Activated CD8-positive, alpha-beta memory T cell treated with anti-CD3 and anti-CD28 coated beads, Interleukin-2, amount 50 U/mL, for 1 hour (primary cell): ENCODE measurements around the gene CHST7.

ENCODE experiments used
- DNase-seq: peaks from one replicate; pipeline ENCODE4 v3.0.0-alpha.2; 2020; ENCODE audit errors: extremely low read depth

The CHST7 gene

DNA sequence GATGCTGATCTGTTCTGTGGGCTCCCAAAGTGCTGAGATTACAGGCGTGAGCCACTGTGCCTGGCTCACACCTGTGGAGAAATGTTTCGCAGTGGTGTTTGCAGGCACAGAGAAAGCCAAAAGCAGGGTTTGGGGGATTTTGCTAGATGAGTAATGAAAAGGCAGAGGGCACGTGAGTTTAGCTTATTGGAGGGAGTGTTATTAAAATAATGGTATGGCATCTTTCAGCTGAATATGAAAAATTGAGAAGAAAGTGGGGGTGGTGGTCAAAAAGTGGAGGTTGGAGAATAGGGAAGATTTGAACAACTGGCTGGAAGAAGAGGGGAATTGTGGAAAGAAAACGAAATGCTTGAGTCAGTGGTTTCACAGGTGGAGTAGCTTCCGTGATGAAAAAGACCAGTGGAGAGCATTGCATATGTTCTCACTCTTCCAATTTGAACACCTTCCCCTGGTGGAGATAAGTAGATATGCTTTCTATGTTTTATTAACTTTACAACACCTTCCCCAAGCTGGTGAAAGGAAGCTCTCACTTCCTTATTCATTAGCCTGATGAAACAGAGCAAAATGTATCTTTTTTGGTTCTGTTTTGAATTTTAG lies 1.1 kb upstream of the CHST7 start:
- DNase-seq: no peak

DNA sequence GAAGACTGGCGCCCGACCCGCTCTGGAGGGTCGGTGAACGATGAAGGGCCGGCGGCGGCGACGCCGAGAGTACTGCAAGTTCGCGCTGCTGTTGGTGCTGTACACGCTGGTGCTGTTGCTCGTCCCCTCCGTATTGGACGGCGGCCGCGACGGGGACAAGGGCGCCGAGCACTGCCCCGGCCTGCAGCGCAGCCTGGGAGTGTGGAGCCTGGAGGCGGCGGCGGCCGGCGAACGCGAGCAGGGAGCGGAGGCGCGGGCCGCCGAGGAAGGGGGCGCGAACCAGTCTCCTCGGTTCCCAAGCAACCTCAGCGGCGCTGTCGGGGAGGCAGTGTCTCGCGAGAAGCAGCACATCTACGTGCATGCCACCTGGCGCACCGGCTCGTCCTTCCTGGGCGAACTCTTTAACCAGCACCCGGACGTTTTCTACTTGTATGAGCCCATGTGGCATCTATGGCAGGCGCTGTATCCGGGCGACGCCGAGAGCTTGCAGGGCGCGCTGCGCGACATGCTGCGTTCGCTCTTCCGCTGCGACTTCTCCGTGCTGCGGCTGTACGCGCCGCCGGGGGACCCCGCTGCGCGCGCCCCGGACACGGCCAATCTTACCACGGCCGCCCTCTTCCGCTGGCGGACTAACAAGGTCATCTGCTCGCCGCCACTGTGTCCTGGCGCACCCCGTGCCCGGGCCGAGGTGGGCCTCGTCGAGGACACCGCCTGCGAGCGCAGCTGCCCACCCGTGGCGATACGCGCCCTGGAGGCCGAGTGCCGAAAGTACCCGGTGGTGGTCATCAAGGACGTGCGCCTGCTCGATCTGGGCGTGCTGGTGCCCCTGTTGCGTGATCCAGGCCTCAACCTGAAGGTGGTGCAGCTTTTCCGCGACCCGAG lies 568 bp downstream of the CHST7 start:
- DNase-seq: no peak

DNA sequence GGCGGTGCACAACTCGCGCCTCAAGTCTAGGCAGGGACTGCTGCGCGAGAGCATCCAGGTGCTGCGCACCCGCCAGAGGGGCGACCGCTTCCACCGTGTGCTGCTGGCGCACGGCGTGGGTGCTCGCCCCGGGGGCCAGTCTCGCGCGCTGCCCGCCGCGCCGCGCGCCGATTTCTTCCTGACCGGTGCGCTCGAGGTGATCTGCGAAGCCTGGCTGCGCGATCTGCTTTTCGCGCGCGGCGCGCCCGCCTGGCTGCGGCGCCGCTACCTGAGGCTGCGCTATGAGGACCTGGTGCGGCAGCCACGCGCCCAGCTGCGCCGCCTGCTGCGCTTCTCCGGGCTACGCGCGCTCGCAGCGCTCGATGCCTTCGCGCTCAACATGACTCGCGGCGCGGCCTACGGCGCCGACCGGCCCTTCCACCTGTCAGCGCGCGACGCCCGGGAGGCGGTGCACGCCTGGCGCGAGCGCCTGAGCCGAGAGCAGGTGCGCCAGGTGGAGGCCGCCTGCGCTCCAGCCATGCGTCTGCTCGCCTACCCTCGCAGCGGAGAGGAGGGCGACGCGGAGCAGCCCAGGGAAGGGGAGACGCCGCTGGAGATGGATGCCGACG lies 1.3 kb downstream of the CHST7 start:
- DNase-seq: no peak

DNA sequence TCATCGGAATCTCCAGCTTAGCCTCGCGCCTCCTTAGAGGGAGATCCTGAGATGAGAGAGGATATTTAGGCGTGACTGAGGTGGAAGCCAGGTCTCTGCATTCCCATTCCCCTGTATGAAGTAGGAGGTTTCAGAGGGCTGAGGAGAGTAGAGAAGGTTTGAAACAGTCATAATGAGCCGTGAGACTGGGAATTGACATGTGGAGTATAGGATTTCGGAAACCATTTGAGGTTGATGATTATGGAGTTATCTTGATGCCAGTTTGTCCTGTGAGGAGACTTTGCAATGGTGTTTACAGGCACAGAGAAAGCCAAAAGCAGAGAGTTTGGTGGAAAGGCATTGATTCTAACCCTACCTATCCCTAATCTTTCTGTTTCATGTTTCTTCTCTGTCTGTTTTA lies 2.0 kb downstream of the CHST7 start:
- no peak for DNase-seq

DNA sequence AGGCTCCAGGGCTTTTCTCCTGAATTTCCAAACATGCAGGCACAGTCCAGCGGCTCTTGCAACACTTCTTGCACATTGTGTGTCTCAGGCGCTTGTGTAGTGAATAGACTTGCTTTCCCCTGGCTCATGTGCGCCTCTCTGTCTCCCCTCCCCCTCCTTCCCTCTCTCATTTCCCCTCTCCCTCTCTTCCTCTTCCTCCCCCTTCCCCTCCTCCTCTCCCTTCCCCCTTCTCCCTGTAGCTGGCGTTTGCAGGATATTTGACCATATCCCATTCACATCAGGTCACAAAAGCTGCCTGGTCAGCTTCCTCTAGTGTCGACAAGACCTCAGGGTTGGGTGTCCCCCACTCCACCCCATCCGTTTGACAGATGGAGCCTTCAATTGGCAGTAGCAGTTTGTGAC lies 2.4 kb downstream of the CHST7 start:
- no peak for DNase-seq

DNA sequence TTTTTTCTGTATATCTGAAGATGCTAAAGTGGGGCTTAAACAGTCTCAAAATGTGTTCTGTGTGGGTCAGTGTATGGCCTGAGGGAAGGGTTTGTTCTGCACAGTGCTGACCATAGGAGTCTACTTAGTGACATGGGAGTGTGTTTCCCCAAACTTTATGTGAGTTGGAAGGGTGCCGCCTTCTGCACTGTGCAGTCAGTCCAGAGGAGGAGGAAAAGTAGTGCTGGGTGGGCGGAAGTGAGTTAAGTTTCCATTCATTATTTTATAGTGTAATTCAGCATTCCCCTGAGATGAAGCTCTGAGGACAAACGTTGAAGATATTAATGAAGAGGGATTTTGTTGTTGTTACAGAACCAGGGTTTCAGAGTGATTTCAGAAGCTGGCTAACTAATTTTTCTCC lies 2.9 kb downstream of the CHST7 start:
- DNase-seq: no peak

DNA sequence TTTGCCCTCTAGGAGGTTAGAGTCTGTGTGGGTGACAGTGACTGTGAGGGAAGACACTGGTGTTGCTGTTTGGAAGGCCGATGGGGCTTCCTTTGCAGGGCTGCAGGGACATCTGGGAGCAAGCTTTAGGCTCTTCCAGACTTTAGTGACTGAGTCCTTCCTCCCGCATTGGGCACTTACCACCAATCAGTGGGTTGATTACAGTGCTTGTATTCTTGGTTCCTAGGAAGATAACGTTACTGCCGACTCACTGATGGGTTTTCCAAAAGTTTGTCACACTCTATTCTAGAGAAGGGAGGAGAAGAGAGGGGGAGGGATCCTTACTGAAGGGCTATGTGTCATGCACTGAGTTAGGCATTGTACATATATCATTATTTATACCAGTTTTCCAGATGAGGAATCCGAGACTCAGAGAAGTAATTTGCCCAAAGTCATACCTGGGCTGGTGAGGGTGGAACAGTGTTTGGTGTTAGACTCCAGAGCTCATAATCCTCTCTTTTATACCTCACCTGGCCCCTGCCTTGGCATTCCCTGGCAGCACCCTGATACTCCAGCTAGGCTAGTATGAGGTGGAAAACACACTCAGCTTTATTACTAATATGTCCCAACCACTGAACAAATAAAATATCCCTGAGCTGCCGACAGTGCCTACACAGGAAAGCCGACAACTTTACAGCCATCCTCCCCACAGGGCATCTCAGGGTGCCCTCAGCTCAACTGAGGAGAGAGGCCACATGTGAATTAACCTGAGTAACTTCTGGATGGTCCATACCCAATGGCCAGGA lies 3.8 kb downstream of the CHST7 start:
- DNase-seq: no peak

DNA sequence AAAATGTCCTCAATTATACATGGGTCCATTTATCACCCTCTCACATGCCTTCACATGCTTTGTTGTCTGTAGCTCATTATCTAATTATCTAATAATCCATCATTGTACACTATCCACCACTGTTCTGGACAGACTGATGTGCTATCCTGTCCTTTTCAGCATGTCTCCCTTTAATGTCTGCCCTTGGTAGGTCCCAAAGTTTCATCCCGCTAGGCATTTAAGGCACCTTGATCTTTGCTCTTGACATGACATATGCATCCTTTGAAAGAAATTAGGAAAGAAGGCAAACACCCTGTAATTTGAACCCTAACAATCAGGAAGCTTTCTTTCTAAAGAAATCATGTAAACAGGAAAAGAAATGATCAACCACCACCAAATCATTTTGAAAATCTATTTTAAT lies 5.7 kb downstream of the CHST7 start:
- DNase-seq: no peak

DNA sequence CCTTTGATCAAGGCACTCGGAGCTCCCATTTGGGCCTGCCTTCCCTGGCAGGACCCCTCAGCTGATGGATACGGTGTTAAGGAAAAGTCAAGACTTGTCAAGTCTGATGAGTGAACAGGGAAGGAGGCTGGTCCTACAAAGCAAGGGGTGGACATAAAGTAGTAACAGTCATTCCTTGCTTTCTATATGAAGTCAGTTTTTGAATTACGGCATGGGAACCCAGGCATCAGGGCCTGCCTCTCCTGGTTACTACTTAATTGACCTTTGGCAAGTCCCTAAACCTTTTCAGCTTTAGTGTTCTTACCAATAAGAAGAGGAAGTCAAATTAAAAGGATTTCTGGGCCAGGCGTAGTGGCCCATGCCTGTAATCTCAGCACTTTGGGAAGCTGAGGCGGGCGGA lies 7.0 kb downstream of the CHST7 start:
- no peak for DNase-seq

DNA sequence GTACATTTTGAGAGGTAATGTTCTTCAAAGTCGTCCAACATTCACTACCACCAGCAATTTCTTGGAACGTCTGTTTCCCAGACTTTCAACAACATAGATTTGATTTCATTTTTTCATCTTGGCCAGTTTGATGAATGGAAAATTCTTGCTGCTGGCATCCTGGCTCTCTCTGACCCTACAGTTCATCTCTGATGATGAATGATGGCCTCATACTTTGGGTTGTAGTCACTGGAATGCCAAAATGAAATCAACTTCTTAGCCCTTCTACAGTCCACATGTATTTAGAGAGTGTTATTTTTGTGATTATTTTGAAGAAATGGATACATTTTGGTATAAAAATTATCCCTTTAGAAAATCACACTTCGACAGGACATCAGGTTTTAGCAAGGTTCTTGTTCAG lies 8.8 kb downstream of the CHST7 start:
- no peak for DNase-seq

DNA sequence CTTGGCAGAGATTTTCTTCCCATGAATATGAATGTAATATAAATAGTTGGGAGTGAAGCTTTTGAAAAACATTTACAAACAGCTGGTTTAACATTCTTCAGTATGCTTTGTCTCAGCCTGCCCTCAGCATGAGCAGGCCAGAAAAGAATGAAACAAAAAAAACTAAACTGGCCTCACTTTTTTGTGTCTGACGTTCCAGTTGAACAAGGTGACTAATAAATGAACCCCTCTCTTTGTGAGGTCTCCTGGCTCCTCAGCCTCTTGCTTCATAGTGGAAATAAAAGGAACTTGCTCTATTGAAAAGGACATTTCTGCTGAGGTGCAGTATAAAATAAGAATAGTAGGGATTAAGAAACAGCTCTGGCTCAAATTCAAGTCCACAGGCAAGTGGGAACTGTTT lies 9.4 kb downstream of the CHST7 start:
- no peak for DNase-seq

DNA sequence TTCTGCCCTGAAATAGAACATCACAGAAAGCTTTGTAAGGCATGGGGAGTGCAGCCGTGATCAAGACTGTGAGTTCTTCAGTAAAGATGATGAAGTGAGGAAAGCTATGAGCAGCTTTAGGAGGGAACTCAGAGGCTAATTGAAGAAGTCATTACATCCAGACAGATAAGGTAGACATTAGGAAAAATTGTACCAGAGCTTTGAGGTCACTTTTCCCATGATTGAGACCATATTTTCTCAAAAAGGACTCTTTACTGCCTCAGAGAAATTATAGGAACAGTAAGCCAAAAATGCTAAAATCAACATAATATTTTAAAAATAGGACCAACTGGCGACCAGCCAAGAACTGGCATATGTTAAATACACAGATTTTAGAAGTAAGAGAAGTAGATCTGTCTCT lies 11.2 kb downstream of the CHST7 start:
- no peak for DNase-seq

DNA sequence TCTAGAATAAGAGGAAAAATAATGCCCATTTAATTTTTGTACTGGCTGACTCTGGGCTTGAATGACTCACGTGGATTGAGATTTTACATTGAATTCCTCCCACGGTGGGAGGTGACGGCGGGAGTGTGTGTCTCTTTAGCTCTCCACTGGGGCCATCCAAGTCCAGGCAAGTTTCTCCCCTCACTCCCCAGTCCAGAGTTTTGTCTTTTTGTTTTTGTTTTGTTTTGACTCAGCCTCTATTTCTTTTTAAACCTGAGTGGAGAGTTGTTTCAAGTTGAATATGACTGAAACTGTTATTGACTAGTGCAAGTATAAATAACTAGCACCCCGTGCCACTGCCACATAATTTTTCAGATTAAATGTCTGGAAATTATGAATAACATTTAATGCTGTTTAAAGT lies 13.6 kb downstream of the CHST7 start:
- DNase-seq: no peak

DNA sequence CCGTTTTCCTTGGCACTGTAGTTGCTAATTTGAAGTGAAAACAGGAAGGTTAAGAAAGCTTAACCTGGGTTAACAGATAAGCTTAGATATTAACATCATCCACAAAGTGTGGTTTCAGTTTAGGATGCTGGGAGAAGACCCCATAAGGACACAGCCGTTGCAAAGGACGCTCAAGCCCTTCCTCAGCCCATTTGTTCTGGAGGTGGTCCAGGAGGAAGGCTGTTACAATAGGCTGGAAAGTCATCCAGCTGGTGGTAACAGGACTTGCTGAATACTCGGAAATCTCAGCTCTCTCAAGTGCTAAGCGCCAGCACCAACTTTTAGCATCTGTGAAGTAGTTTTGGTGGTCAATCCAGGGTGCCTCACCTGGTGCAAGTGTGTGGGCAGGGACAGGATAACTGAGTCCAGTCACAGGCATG lies 14.2 kb downstream of the CHST7 start:
- DNase-seq: no peak

DNA sequence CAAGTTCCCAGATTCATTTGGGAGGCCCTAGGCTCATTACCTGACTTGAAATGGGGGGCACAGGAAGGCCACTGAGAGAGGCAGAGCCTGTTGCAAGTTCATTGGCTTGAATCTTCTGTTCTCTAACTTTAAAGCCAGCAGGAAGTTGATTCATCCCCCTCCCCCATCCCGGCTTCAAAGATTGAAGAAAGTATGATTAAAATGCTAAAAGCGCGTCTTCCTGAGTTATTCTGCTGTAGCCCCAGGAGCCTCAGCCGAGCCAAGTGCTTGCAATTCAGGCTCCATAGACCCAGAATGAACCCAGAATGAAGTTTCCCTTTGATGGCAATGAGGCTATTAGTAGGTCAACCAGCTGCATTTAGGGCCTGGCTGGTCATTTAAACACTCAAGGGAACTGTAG lies 14.7 kb downstream of the CHST7 start:
- DNase-seq: no peak

DNA sequence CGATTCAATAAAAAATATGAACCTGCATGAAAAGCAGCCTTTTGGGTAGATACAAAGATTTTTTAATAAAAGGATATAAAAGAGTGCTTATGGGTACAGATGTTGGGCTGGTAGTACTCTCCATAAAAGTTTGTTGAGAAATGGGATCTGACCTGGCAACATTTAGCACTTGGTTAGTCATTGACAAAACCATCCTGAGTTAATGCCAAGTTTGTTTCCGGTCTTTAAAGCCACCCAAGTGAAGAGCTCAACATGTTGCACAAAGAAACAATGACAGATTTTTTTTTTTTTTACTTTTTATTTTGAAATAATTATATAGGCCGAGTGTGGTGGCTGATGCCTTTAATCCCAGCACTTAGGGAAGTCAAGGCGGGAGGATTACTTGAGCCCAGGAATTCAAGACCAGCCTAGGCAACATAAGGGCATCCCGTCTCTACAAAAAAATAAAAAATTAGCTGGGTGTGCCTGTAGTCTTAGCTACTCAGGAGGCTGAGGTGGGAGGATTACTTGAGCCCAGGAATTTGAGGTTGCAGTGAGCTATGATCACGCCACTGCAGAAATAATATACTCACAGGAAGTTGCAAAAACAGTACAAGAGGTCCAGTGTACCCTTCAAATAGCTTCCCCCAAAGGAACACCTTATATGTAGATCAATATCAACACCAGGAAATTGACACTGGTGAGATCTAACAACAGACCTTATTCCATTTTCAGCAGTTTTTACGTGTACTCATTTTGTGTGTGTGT lies 16.6 kb downstream of the CHST7 start:
- no peak for DNase-seq

DNA sequence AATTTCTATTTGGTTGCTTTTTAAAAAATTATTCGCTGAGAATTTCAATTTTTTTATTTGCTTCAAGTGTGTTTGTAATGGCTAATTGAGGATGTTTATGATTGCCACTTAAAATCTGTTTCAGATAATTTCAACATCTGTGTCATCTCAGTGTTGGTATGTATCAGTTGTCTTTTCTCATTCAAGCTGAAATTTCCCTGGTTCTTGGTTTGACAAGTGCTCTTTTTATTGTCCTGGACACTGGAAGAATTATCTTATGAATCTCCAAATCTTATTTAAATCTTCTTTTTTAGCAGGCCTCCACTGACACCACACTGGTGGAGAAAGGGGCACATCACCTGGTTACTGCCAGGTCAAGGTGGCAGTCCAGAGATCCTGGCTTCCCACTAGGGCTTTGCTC lies 21.5 kb downstream of the CHST7 start:
- no peak for DNase-seq

DNA sequence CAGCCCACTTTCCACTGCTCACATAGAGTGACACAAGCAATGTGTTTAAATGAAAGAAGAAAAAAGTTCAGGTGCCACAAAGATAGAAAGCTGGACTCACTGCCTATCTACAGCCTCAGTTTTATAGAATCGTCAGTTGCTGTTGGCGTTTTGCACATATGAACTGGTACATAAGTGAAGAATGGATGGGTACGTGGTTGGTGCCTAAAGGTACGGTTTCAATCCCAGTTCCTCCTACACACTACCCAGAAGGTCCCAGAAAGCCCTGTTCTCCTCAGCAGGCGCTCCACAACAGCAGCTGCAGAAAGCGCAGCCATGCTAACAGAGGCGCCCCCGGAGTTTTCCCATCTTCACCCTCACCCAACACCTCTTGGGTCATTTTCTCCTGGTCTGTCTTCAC lies 23.6 kb downstream of the CHST7 start:
- DNase-seq: no peak

DNA sequence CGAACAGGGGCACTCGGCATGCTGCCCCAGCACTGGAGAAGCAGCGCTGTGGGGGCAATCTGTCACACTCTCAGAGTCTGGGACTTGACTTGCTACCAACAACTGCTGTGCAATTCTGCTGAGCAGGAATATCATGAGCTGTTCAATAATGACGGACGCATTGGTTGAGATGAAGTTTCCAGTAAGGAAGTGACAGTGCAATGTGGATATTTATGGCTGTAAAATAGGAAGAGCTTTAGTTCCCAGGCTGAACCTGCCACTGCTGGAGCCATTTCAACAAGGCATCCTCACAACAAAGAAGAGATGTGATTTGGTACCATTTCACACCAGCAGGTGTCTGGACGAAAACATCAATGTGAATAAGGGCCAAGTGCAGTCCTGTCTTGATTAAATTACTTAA lies 24.2 kb downstream of the CHST7 start:
- no peak for DNase-seq

DNA sequence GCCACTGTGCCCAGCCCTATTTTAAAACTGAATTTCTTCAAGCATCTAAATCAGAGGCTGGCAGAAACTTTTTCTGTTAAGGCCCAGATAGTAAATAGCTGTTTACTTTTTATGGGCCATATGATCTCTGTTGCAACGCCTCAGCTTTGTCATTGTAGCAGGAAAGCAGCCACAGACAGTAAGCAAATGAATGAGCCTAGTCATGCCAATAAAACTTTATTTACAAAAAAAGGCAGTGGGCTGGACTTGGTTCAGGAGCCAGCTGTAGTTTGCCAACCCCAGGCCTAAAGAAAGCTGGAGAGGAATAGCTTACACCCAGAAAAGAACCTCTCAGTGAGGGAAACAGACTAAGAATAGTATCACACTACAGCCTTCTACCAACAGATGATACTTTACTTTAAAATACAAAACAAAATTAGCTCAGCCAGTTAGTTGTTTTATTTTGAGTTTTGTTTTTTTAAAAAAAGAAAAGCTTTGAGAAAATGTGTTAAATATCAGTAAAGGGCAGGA lies 25.5 kb downstream of the CHST7 start:
- DNase-seq: no peak

DNA sequence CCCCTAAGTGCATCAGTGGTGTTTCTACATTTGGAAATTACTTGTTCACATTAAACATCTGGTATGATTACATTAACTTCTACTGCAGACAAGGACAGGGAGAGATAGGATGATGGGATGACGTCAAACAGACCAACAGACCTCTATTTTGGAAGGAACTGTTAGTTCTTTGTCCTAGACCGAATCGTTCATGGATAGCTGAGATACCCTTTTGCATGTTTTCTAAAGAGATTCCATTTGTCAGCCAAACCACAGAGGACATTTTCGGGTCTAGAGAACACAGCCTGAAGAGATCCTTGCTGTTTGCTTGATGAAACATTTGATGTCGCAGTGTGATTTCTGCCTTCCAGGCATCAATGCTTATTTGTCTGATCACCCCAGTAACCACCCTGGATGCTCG lies 27.7 kb downstream of the CHST7 start:
- no peak for DNase-seq
